Measurements from ENCODE around the gene PRKG1. TPM values are rescaled to one million over a fixed set of nuclear protein-coding genes. Genes with fewer than 3 reads are reported as not detected.

The PRKG1 gene
- total RNA-seq, 1 experiment from 2014 or later: 10.4 TPM

DNA sequence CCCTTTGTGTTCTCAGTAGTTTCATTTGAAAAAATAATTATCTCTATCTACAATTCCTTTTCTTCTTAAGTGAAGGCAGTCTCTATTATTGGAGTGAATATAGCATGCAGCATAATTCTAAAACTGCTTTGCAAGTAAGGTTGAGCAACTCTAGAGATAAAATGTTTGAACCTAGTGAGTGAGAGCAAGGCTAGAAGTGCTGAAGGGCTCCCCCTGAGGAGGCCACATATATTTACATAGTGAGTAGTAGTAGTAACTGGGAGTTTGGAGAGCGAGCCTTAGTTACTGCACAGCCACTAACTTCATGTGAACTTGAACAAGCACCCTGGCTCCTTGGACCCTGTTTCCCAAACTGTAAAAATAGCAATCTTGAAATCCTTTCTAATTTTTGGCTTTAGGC, 1098.3 kb downstream of the PRKG1 start:
- H2AK5ac ChIP-seq (ENCODE audit: insufficient read length, low read length): no peak overlapping the region
- no peak overlapping the region for H4K91ac ChIP-seq (ENCODE audit: insufficient read length, low read depth, low read length)
- H2BK120ac ChIP-seq (ENCODE audit: low read depth, low read length, poor library complexity, severe bottlenecking): no peak overlapping the region
- H2BK5ac ChIP-seq (ENCODE audit: insufficient read length, low read length): no peak overlapping the region
- peak; percentile 54 for TF ChIP-seq CTCF (conservative IDR thresholded peaks at IDR 0.05)
- Mint-ChIP-seq H3K36me3 (ENCODE audit: insufficient read depth in 1 of 3, low read depth in 3 of 3) (peaks cover 10 to 30% (median 14%) of the 10 kb centered on the region in 3 experiments), H3K4me3 (no peak overlapping the region), H3K4me1 (peaks cover 19 to 28% of the 10 kb centered on the region in 2 experiments), H3K27ac (peak overlapping the region in 1 of 3 experiments; percentile 34; a peak in 1 of 7 replicates), H3K9me3 (peaks cover 3 to 27% of the 10 kb centered on the region in 2 experiments), H3K27me3 (ENCODE audit: low read depth) (no peaks in the 10 kb centered on the region)
- no peak overlapping the region for H4K8ac ChIP-seq (replicated peaks; ENCODE audit: insufficient read length, low read depth, low read length)
- no peak overlapping the region for H3T11ph ChIP-seq (ENCODE audit: low read length)
- DNase-seq: no peak
- no peaks in the 10 kb centered on the region for H3K27me3 ChIP-seq (ENCODE audit: insufficient read depth, low read length)
- H3K14ac ChIP-seq (ENCODE audit: insufficient read depth, low read length): no peak overlapping the region
- no peaks in the 10 kb centered on the region for H4K20me1 ChIP-seq (ENCODE audit: control insufficient read depth, insufficient read depth, insufficient read length)
- H3K79me1 ChIP-seq (ENCODE audit: insufficient read depth, low read depth, low read length, poor library complexity, severe bottlenecking): no peaks in the 10 kb centered on the region
- H3K23me2 ChIP-seq (ENCODE audit: insufficient read length, low read depth, low read length, poor library complexity, severe bottlenecking): no peaks in the 10 kb centered on the region
- H3K56ac ChIP-seq (ENCODE audit: insufficient read length, low read depth, low read length): no peak overlapping the region
- H2BK15ac ChIP-seq (ENCODE audit: low read depth, low read length): no peak overlapping the region
- no peak overlapping the region for H3K27ac ChIP-seq (ENCODE audit: insufficient read length, low read depth, low read length)
- no peak overlapping the region for H2BK20ac ChIP-seq (ENCODE audit: low read depth, low read length, poor library complexity, severe bottlenecking)
- H4K5ac ChIP-seq (ENCODE audit: insufficient read length, low read depth, low read length): no peak overlapping the region
- H3K23ac ChIP-seq (ENCODE audit: insufficient read length, low read depth, low read length): no peak overlapping the region
- H2BK12ac ChIP-seq (ENCODE audit: insufficient read length, low read depth, low read length): no peak overlapping the region
- H3K9ac ChIP-seq (ENCODE audit: extremely low read depth, insufficient read length, low read length): no peak overlapping the region
- no CpG with 5 or more reads among the region's 1 CpG for WGBS (ENCODE audit: extremely low coverage, insufficient read length, low lambda C conversion rate)
- no peaks in the 10 kb centered on the region for H3K79me2 ChIP-seq (ENCODE audit: insufficient read depth, low read length)
- no peak overlapping the region for H2AFZ ChIP-seq (ENCODE audit: low read length)
- no peak overlapping the region for H3K4ac ChIP-seq (ENCODE audit: low read depth, low read length)
- no peak overlapping the region for H3K18ac ChIP-seq (ENCODE audit: insufficient read length, low read depth, low read length)
- no peaks in the 10 kb centered on the region for H3K9me3 ChIP-seq (ENCODE audit: control insufficient read depth, low read depth, low read length)
- H3K4me2 ChIP-seq (ENCODE audit: insufficient read depth, insufficient read length, low read length): no peak overlapping the region
- H3K4me1 ChIP-seq (ENCODE audit: insufficient read depth, low read length): peaks cover 3% of the 10 kb centered on the region; the same call in 1 of the 2 replicates

Measured in H9 (cell line).